H9 (cell line): Measurements from ENCODE around the gene KBTBD8. TPM values are rescaled to one million over a fixed set of nuclear protein-coding genes. Genes with fewer than 3 reads are reported as not detected.

ENCODE experiments used
- DNase-seq: peaks from one replicate; pipeline ENCODE4 v3.0.0-alpha.2; 2017
- H2AFZ ChIP-seq: one replicate; pipeline ENCODE4 v1.6.1; 2013; ENCODE audit warnings: mild to moderate bottlenecking, low read length, control low read depth, moderate library complexity
- H2AK5ac ChIP-seq: 2 replicates; pipeline ENCODE4 v1.6.1; 2013; ENCODE audit warnings: low read length, control low read depth, mixed read lengths; ENCODE audit not compliant: insufficient read length
- H2BK120ac ChIP-seq: one replicate; pipeline ENCODE4 v1.6.1; 2013; ENCODE audit warnings: low read depth, mild to moderate bottlenecking, low read length, control low read depth, inconsistent platforms; ENCODE audit not compliant: poor library complexity, severe bottlenecking
- H2BK12ac ChIP-seq: 2 replicates; pipeline ENCODE4 v1.6.1; 2013; ENCODE audit warnings: low read length, control low read depth, mixed read lengths, low read depth; ENCODE audit not compliant: insufficient read length
- H2BK15ac ChIP-seq: 2 replicates; pipeline ENCODE4 v1.6.1; 2013; ENCODE audit warnings: low read depth, low read length, control low read depth
- H2BK20ac ChIP-seq: one replicate; pipeline ENCODE4 v1.6.1; 2013; ENCODE audit warnings: low read depth, mild to moderate bottlenecking, low read length, control low read depth, inconsistent platforms; ENCODE audit not compliant: poor library complexity, severe bottlenecking
- H2BK5ac ChIP-seq: 2 replicates; pipeline ENCODE4 v1.6.1; 2013; ENCODE audit warnings: low read length, control low read depth, mixed read lengths; ENCODE audit not compliant: insufficient read length
- H3K14ac ChIP-seq: 2 replicates; pipeline ENCODE4 v1.6.1; 2013; ENCODE audit warnings: low read length, control low read depth; ENCODE audit not compliant: insufficient read depth
- H3K18ac ChIP-seq: 2 replicates; pipeline ENCODE4 v1.6.1; 2013; ENCODE audit warnings: low read depth, mild to moderate bottlenecking, mixed read lengths, low read length, control low read depth; ENCODE audit not compliant: insufficient read length
- H3K23ac ChIP-seq: 2 replicates; pipeline ENCODE4 v1.6.1; 2013; ENCODE audit warnings: low read length, control low read depth, mixed read lengths, low read depth; ENCODE audit not compliant: insufficient read length
- H3K23me2 ChIP-seq: 2 replicates; pipeline ENCODE4 v1.6.1; 2013; ENCODE audit warnings: low read depth, mild to moderate bottlenecking, mixed read lengths, low read length, control low read depth; ENCODE audit not compliant: insufficient read length, poor library complexity, severe bottlenecking
- H3K27ac ChIP-seq: 2 replicates; pipeline ENCODE4 v1.5.1; 2013; ENCODE audit warnings: low read length, control low read depth, mixed read lengths, low read depth; ENCODE audit not compliant: insufficient read length
- H3K27me3 ChIP-seq: 2 replicates; pipeline ENCODE4 v1.6.1; 2013; ENCODE audit warnings: low read length, control low read depth, inconsistent platforms; ENCODE audit not compliant: insufficient read depth
- H3K4ac ChIP-seq: 2 replicates; pipeline ENCODE4 v1.6.1; 2013; ENCODE audit warnings: low read depth, mild to moderate bottlenecking, control low read depth, inconsistent platforms, low read length, moderate library complexity
- H3K4me1 ChIP-seq: 2 replicates; pipeline ENCODE4 v1.6.1; 2013; ENCODE audit warnings: low read length, control low read depth, inconsistent platforms; ENCODE audit not compliant: insufficient read depth
- H3K4me2 ChIP-seq: 2 replicates; pipeline ENCODE4 v1.6.1; 2013; ENCODE audit warnings: low read length, control low read depth, mixed read lengths; ENCODE audit not compliant: insufficient read length, insufficient read depth
- H3K56ac ChIP-seq: 2 replicates; pipeline ENCODE4 v1.6.1; 2013; ENCODE audit warnings: low read depth, mild to moderate bottlenecking, mixed read lengths, low read length, control low read depth; ENCODE audit not compliant: insufficient read length
- H3K79me1 ChIP-seq: 2 replicates; pipeline ENCODE4 v1.6.1; 2013; ENCODE audit warnings: low read depth, mild to moderate bottlenecking, moderate library complexity, low read length, control low read depth, inconsistent platforms; ENCODE audit not compliant: insufficient read depth, poor library complexity, severe bottlenecking
- H3K79me2 ChIP-seq: 2 replicates; pipeline ENCODE4 v1.6.1; 2013; ENCODE audit warnings: low read length, control low read depth, inconsistent platforms; ENCODE audit not compliant: insufficient read depth
- H3K9ac ChIP-seq: 2 replicates; pipeline ENCODE4 v1.6.1; 2013; ENCODE audit warnings: low read length, control low read depth, mixed read lengths; ENCODE audit not compliant: insufficient read length; ENCODE audit errors: extremely low read depth
- H3K9me3 ChIP-seq: one replicate; pipeline ENCODE4 v1.6.1; 2013; ENCODE audit warnings: low read depth, low read length, inconsistent platforms; ENCODE audit not compliant: control insufficient read depth
- H3T11ph ChIP-seq: one replicate; pipeline ENCODE4 v1.6.1; 2013; ENCODE audit warnings: mild to moderate bottlenecking, low read length, control low read depth, inconsistent platforms
- H4K20me1 ChIP-seq: one replicate; pipeline ENCODE4 v1.6.1; 2013; ENCODE audit not compliant: control insufficient read depth, insufficient read length, insufficient read depth
- H4K5ac ChIP-seq: 2 replicates; pipeline ENCODE4 v1.6.1; 2013; ENCODE audit warnings: low read depth, mild to moderate bottlenecking, mixed read lengths, low read length, control low read depth; ENCODE audit not compliant: insufficient read length
- H4K8ac ChIP-seq: replicated peaks from 2 replicates; pipeline ENCODE4 v1.6.1; 2013; ENCODE audit warnings: low read length, control low read depth, mixed read lengths, low read depth; ENCODE audit not compliant: insufficient read length
- H4K91ac ChIP-seq: 2 replicates; pipeline ENCODE4 v1.6.1; 2013; ENCODE audit warnings: low read depth, mild to moderate bottlenecking, moderate library complexity, mixed read lengths, low read length, control low read depth; ENCODE audit not compliant: insufficient read length
- H3K27ac Mint-ChIP-seq, 3 experiments: 2 replicates in 2 of 3; 3 replicates in 1 of 3; pipeline ENCODE4 v1.8.0; 2020 to 2021; ENCODE audit warnings: mixed read lengths in 3 of 3, mild to moderate bottlenecking in 1 of 3, moderate library complexity in 1 of 3
- H3K27me3 Mint-ChIP-seq: 2 replicates; pipeline ENCODE4 v1.8.0; 2021; ENCODE audit warnings: low read depth, mild to moderate bottlenecking, moderate library complexity, mixed read lengths
- H3K36me3 Mint-ChIP-seq, 3 experiments: 2 replicates in 2 of 3; 3 replicates in 1 of 3; pipeline ENCODE4 v1.8.0; 2020 to 2021; ENCODE audit warnings: low read depth in 3 of 3, mixed read lengths in 3 of 3; ENCODE audit not compliant: insufficient read depth in 1 of 3
- H3K4me1 Mint-ChIP-seq, 2 experiments: 2 replicates each; pipeline ENCODE4 v1.8.0; 2020; ENCODE audit warnings: mixed read lengths in 2 of 2
- H3K4me3 Mint-ChIP-seq, 2 experiments: 2 replicates in 1 of 2; 3 replicates in 1 of 2; pipeline ENCODE4 v1.8.0; 2020 to 2021; ENCODE audit warnings: mild to moderate bottlenecking in 2 of 2, mixed read lengths in 2 of 2, moderate library complexity in 1 of 2
- H3K9me3 Mint-ChIP-seq, 2 experiments: 2 replicates in 1 of 2; 3 replicates in 1 of 2; pipeline ENCODE4 v1.8.0; 2020; ENCODE audit warnings: mild to moderate bottlenecking in 2 of 2, mixed read lengths in 2 of 2, moderate library complexity in 1 of 2
- WGBS: extraction: QIAGEN DNeasy Blood & Tissue Kit; methylation state at CpG from one replicate; pipeline ENCODE4 v1.1.7; 2013; ENCODE audit warnings: missing lambda C conversion rate, low lambda C conversion rate, mixed read lengths; ENCODE audit not compliant: insufficient read length; ENCODE audit errors: extremely low coverage; 5-methylcytosine and 5-hydroxymethylcytosine counted together
- total RNA-seq: library from RNA; stranded (reverse); gene quantifications from 2 replicates; pipeline ENCODE4 v1.2.1, GENCODE V29; 2021
- TF ChIP-seq, protein P1 (sequence below): fragments of 200-600 bp; sonication (generic); conservative IDR thresholded peaks from 3 replicates; pipeline ENCODE4 v1.8.0; 2021; ENCODE audit warnings: antibody characterized with exemption, mild to moderate bottlenecking

The KBTBD8 gene
- total RNA-seq, 1 experiment from 2014 or later: 16.7 TPM

- H3K9me3 Mint-ChIP-seq: no peaks in the 10 kb centered on the region
- no peaks in the 10 kb centered on the region for H3K27me3 Mint-ChIP-seq
- no peak overlapping the region for H3K9ac ChIP-seq
- no peak overlapping the region for H3K27ac ChIP-seq
- H2BK5ac ChIP-seq: no peak overlapping the region
- H3K27ac Mint-ChIP-seq: no peak overlapping the region
- H3K79me1 ChIP-seq: peaks cover 3% of the 10 kb centered on the region
- H3K79me2 ChIP-seq: no peaks in the 10 kb centered on the region; the same call in 1 of the 2 replicates
- H2BK12ac ChIP-seq: no peak overlapping the region
- H2BK20ac ChIP-seq: no peak overlapping the region
- peaks cover 11 to 12% of the 10 kb centered on the region in 2 experiments for H3K4me1 Mint-ChIP-seq
- no peak overlapping the region for H3K23ac ChIP-seq
- no peak overlapping the region for H2AFZ ChIP-seq
- H3K27me3 ChIP-seq: no peaks in the 10 kb centered on the region
- H3K4me3 Mint-ChIP-seq: no peak overlapping the region
- H2BK15ac ChIP-seq: no peak overlapping the region
- H3K9me3 ChIP-seq: no peaks in the 10 kb centered on the region
- no peak for DNase-seq
- no peak overlapping the region for H3K4me2 ChIP-seq
- no peaks in the 10 kb centered on the region for H3K23me2 ChIP-seq
- H4K91ac ChIP-seq: no peak overlapping the region
- H3T11ph ChIP-seq: no peak overlapping the region
- H4K8ac ChIP-seq: no peak overlapping the region
- H2BK120ac ChIP-seq: no peak overlapping the region
- H4K20me1 ChIP-seq: no peaks in the 10 kb centered on the region
- WGBS: no CpG with 5 or more reads among the region's 5 CpGs
- peaks cover 0 to 40% (median 0%) of the 10 kb centered on the region in 3 experiments; a peak in 4 of 7 replicates for H3K36me3 Mint-ChIP-seq
- H3K14ac ChIP-seq: no peak overlapping the region
- TF ChIP-seq, protein P1, sequence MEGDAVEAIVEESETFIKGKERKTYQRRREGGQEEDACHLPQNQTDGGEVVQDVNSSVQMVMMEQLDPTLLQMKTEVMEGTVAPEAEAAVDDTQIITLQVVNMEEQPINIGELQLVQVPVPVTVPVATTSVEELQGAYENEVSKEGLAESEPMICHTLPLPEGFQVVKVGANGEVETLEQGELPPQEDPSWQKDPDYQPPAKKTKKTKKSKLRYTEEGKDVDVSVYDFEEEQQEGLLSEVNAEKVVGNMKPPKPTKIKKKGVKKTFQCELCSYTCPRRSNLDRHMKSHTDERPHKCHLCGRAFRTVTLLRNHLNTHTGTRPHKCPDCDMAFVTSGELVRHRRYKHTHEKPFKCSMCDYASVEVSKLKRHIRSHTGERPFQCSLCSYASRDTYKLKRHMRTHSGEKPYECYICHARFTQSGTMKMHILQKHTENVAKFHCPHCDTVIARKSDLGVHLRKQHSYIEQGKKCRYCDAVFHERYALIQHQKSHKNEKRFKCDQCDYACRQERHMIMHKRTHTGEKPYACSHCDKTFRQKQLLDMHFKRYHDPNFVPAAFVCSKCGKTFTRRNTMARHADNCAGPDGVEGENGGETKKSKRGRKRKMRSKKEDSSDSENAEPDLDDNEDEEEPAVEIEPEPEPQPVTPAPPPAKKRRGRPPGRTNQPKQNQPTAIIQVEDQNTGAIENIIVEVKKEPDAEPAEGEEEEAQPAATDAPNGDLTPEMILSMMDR: no peak
- H3K18ac ChIP-seq: no peak overlapping the region
- H3K56ac ChIP-seq: no peak overlapping the region
- H4K5ac ChIP-seq: no peak overlapping the region
- no peaks in the 10 kb centered on the region; the same call in 1 of the 2 replicates for H3K4me1 ChIP-seq
- H3K4ac ChIP-seq: no peak overlapping the region
- H2AK5ac ChIP-seq: no peak overlapping the region
Observed at GRCh38 chr3:67006460-67006859, 8.4 kb downstream of the KBTBD8 start.
